HG03039 (cell line): ENCODE results near the gene CLASP2.
A peak's percentile ranks its signal among the peaks of the same experiment; 100 is the strongest.
"Not testable (repeated sequence)": the region's sequence is repeated elsewhere in the genome, so short reads cannot be mapped to it uniquely, and the experiment has no call there.

ENCODE experiments used
- ATAC-seq: cut with Tn5 transposase; IDR thresholded peaks from one replicate; pipeline ENCODE4 v1.9.1; 2021; ENCODE audit warnings: mild to moderate bottlenecking, moderate library complexity; ENCODE audit not compliant: unreplicated experiment

CLASP2 gene

DNA sequence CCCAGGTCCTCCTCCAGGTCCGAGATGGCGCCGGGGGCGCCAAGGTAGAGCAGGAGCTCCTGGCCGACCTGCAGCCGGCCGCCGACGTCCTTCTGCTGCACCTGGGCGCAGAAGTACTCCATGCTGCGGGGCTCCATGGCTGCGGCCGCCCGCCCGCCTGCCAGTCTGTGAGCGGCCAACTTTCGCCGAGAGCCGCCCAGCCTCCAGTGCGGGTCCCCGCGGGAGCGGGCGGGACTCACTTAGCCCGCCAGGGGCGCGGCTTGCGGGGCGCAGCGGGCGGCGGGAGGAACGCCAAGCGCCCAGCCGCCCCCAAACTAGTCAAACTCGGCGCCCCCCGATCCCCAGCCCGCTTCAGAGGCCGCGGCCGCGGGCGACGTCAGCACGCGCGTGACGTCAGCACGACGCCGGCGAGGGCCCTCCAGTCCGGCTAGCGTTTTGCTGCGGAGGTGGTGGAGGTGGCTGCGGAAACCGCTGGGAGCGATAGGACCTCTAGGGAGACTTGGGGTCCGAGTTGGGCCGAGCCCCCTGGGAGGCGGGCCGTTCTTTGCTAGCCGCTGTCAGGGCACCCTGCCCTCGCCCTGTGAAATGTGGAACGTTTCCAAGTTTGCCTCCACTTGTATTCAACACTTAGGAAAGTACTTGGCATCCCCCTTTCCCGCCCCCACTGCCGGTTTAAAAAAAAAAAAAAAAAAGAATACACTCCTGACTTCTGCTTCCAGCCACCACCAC lies at the start of gene CLASP2:
Gene CLASP2 (minus strand): TSS at position 389 of the 729 bp plus-strand sequence. CDS start 252 bp downstream, at position 137.
- peak; percentile 98 for ATAC-seq

GRCh38 chr3:33758864-33759263 lies 40.8 kb upstream of the CLASP2 start:
- ATAC-seq = no peak

- ATAC-seq = no peak
These were observed 40.2 kb upstream of the CLASP2 start for GRCh38 chr3:33758281-33758680.

GRCh38 chr3:33754391-33754790 lies 36.3 kb upstream of the CLASP2 start:
- ATAC-seq = not testable (repeated sequence)

- no peak for ATAC-seq
These were observed 33.3 kb upstream of the CLASP2 start for GRCh38 chr3:33751336-33751735.

DNA sequence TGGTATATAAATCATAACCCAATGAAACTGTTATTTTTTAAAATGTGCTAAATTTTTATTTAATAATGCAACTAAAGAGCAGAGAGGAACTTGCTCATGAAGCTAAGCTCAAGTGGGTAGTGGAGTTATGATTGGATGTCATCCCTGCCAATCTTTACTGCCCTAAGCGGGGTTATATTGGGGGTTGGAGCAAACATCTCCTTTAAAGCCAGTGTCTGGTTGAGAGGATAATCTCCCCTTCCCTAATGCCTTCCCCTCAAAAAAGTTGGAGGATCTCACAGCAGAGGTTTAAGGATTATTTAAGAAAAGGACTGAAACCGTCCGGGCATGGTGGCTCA lies 32.1 kb upstream of the CLASP2 start:
- no peak for ATAC-seq

GRCh38 chr3:33749546-33750210 lies 31.6 kb upstream of the CLASP2 start:
- ATAC-seq = no peak

GRCh38 chr3:33746416-33747116 lies 28.5 kb upstream of the CLASP2 start:
- ATAC-seq = no peak

DNA sequence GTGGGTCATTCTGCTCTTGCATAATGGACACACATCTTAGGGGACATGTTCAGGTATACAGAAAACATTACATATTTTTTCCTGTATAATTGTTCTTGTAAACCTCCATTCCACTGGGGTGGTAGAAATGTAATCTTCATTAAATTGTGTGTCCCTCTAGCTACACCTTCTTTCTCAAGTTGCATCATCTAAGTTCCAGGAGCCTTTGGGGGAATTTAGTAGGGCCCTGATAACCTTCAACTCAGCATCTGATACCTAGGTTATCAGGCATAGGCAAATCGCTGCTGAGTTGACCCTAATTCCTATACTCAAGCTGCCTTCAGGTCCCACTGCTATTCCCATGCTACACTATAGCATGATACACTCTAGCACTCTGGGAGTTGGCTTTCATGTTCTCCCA lies 19.1 kb upstream of the CLASP2 start:
- no peak for ATAC-seq

DNA sequence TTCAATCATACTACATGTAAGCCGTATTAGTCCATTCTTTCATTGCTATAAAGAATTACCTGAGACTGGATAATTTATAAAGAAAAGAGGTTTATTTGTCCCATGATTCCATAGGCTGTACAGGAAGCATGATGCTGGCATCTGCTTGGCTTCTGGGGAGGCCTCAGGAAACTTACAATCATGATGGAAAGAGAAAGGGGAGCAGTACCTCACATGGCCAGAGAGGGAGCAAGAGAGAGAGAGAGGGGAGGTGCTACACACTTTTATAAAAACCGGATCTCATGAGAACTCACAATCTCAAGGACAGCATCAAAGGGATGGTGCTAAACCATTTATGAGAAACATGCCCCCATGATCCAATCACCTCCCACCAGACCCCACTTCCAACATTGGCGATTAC lies 14.3 kb upstream of the CLASP2 start:
- no peak for ATAC-seq

- ATAC-seq = no peak
These were observed 11.9 kb upstream of the CLASP2 start for GRCh38 chr3:33729993-33730392.

DNA sequence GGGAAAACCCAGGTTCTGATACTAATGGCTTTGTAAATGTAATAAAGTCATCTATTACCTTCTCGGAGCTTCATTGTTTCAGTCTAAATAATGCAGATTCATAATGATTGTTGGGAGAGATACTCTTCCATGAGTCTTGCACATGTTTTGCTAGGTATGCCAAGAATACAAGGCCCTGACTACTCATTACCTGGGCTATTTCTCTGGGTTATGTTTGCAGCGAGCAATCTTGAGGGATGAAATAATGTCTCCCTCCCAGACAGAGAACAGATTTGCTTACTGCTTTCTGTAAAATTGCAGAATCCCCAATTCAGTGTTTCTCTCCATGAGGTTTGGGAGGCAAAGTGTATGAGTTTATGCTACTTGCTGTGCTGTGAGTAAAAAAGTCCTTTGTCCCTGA lies 6.2 kb upstream of the CLASP2 start:
- ATAC-seq = no peak

DNA sequence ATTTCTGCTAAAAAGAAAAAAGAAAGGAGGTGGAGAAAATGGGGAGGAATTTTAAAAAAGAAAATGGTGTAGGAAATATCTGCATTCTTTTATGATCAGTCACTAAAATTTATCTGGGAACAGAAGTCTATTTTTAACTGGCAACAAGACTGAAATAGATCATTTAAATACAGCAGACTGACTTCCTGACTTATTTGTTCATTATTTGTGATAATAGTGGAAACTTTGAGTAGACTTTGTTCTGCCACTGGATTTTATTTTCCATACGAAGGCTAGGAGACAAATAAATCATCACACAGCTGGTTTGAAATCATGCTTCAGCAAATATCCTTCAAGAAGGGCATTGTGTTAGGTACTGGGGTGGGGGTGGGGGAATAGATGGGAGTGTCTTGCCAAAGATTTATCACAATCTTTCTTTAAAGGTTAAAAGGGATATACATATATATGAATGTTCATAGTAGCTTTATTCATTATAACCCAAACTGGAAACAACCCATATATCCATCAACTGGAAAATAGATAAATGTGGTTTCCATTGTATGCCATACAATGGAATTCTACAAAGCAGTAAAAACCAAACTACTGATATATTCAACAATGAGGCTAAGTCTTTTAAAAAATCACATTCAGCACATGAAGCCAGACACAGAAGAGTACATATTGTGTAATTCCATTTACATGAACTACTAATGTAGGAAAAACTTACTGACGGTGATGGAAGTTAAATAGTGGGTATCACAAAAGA lies 4.7 kb upstream of the CLASP2 start:
- ATAC-seq = no peak

DNA sequence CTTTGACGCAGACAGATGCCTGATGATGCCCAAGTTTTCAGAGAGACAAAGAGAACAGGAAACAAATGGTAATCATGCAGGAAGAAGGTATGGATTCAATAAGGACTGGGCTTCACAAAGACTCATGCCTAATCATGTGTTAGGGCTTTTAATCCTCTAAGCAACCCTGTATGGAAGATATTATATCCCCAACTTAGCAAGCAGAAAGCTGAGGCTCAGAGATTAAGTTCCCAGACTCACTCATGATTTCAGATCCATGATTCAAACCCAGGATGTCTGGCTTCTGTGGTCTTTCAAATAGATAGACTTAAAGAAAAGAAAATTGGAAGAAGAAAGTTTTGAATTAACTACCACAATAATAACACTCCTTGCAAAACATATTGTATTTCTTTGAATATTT lies 4.1 kb upstream of the CLASP2 start:
- ATAC-seq = no peak

DNA sequence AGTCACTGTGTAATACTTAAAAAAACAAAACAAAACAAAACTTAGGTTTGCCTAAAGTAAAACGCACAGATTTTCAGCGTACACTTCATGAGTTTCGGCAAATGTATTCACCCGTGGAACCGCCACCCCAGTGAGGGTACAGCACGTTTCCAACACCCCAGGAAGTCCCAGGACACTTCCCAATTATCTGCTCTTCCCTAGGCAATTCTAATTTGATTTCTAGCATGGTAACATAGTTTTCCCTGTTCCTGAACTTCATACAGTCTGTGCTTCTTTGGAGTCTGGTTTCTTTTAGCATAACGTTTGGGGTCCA lies 497 bp upstream of the CLASP2 start:
- peak; percentile 0 for ATAC-seq

- ATAC-seq = peak; percentile 54
These were observed 513 bp downstream of the CLASP2 start for GRCh38 chr3:33717616-33717865.

DNA sequence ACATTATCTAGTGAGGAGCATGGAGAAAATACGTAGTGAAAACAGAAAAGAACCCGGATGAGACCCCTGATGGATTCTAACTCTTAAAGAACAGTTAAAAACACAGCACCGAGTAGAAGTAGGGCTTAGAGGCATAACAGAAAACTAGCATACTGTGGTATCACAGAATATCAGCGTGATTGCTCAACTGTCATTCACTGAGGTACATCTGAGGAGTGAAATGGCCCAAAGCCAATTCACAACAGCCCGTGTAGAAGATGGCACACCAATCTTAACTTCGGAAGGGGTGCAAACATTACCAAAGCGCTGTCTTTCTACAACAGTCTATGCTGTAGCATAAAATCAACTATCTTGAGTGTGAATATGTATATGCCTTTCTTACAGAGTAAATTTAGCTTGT lies 1.8 kb downstream of the CLASP2 start:
- no peak for ATAC-seq

GRCh38 chr3:33711100-33711499 lies 7.0 kb downstream of the CLASP2 start:
- ATAC-seq = no peak

- no peak for ATAC-seq
These were observed 12.0 kb downstream of the CLASP2 start for GRCh38 chr3:33706056-33706455.

- no peak for ATAC-seq
These were observed 13.2 kb downstream of the CLASP2 start for GRCh38 chr3:33704891-33705290.

DNA sequence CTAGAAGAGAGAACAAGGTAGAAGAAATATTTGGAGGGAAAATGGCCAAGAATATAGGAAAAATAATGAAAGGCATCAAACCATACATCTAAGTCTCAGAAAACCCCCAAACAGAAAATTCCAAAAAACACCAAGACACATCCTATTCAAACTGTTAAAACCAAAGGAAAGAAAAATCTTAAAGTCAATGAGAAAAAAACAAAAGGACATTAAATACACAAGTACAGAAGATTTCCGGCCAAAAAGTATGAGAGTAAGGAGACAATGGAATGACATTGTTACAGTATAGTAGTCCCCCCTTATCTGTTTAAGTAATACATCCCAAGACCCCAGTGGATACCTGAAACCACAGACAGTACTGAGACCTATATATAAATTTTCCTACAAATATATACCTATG lies 18.8 kb downstream of the CLASP2 start:
- no peak for ATAC-seq

- ATAC-seq = no peak
These were observed 23.1 kb downstream of the CLASP2 start for GRCh38 chr3:33694944-33695343.
